A549 (cell line): ENCODE measurements around the gene CTIF. TPM values are rescaled to one million over a fixed set of nuclear protein-coding genes. Genes with fewer than 3 reads are reported as not detected.

Experiments
- ATAC-seq, 2 experiments: fragments of 200-7000 bp in 1 of 2; fragments of >200 bp in 1 of 2; cut with Nextera tagmentation in 1 of 2; cut with Tn5 transposase in 1 of 2; 3 replicates each; pipeline versions ENCODE4 v1.8.0 to v1.9.1; 2018 to 2020; ENCODE audit warnings: mild to moderate bottlenecking in 1 of 2, moderate library complexity in 1 of 2
- CTCF ChIA-PET: fragments of 300-600 bp; sonication (Branson Sonifier 250); formaldehyde crosslinking; extraction: SDS; loops from one replicate; lab custom pipeline; 2021; ENCODE audit warnings: antibody characterized with exemption, inconsistent platforms; lab: Yijun Ruan, JAX
- POLR2A ChIA-PET: fragments of 350-600 bp; formaldehyde crosslinking; extraction: SDS; loops from one replicate; lab custom pipeline; 2021; ENCODE audit warnings: antibody characterized with exemption, inconsistent platforms; lab: Yijun Ruan, JAX
- DNase-seq, 2 experiments: peaks; one replicate each; pipeline versions ENCODE4 v3.0.0 to v3.0.0-alpha.2; 2011 to 2016; ENCODE audit warnings: low read depth in 1 of 2, low spot score in 1 of 2
- FAIRE-seq: peaks from 2 replicates; lab custom pipeline; 2011; peaks lifted over from hg19 to GRCh38; lab: Jason Lieb, UNC
- H3K27ac ChIP-seq, 2 experiments: fragments of >200 bp; sonication (Bioruptor Twin); formaldehyde crosslinking; 3 replicates each; pipeline ENCODE4 v1.5.1; 2016 to 2017
- H3K4me1 ChIP-seq: fragments of >200 bp; sonication (Bioruptor Twin); formaldehyde crosslinking; 3 replicates; pipeline ENCODE4 v1.6.1; 2016
- H3K4me2 ChIP-seq: fragments of >200 bp; sonication (Bioruptor Twin); formaldehyde crosslinking; 3 replicates; pipeline ENCODE4 v1.6.1; 2016
- H3K4me3 ChIP-seq: fragments of >200 bp; sonication (Bioruptor Twin); formaldehyde crosslinking; 3 replicates; pipeline ENCODE4 v1.5.1; 2016
- H3K9me3 ChIP-seq: fragments of >200 bp; sonication (Bioruptor Twin); formaldehyde crosslinking; 3 replicates; pipeline ENCODE4 v1.6.1; 2016
- CBX2 ChIP-seq: fragments of 200-600 bp; sonication (generic); IDR thresholded peaks from 2 replicates; pipeline ENCODE4 v1.6.1; 2016; ENCODE audit warnings: low read depth, mild to moderate bottlenecking, borderline replicate concordance
- CBX8 ChIP-seq: fragments of 200-600 bp; sonication (generic); IDR thresholded peaks from 2 replicates; pipeline ENCODE4 v1.6.1; 2016
- CHD2 ChIP-seq: fragments of 150-350 bp; IDR thresholded peaks from 2 replicates; pipeline ENCODE4 v1.6.1; 2014; ENCODE audit warnings: low read length; ENCODE audit not compliant: partially characterized antibody
- CHD4 ChIP-seq: fragments of 200-600 bp; sonication (generic); IDR thresholded peaks from 2 replicates; pipeline ENCODE4 v1.6.1; 2016; ENCODE audit warnings: antibody characterized with exemption, mild to moderate bottlenecking, borderline replicate concordance
- EHMT2 ChIP-seq: fragments of 200-600 bp; sonication (generic); IDR thresholded peaks from 2 replicates; pipeline ENCODE4 v1.6.1; 2016; ENCODE audit warnings: antibody characterized with exemption, low read depth, mild to moderate bottlenecking, moderate library complexity
- ESRRA ChIP-seq: fragments of 150-350 bp; IDR thresholded peaks from 2 replicates; pipeline ENCODE4 v1.6.1; 2014; ENCODE audit warnings: mild to moderate bottlenecking, low read length, borderline replicate concordance
- FOSL2 ChIP-seq, 2 experiments: fragments of 450-650 bp in 1 of 2; fragments of >200 bp in 1 of 2; sonication (Bioruptor Twin) in 1 of 2; formaldehyde crosslinking; IDR thresholded peaks; 2 replicates each; pipeline versions ENCODE4 v1.5.0 to v1.6.1; 2016 to 2020; ENCODE audit warnings: mild to moderate bottlenecking in 1 of 2, moderate library complexity in 1 of 2
- HEYL ChIP-seq: fragments of 250-450 bp; sonication (Bioruptor Pico); IDR thresholded peaks from 2 replicates; pipeline ENCODE4 v1.8.0; 2021; ENCODE audit warnings: mild to moderate bottlenecking, moderate library complexity
- HOXB13 ChIP-seq: fragments of 250-450 bp; sonication (Bioruptor Pico); IDR thresholded peaks from 2 replicates; pipeline ENCODE4 v1.5.0; 2020; ENCODE audit warnings: low read depth, mild to moderate bottlenecking, moderate library complexity
- HOXB5 ChIP-seq: fragments of 250-450 bp; sonication (Bioruptor Pico); IDR thresholded peaks from 2 replicates; pipeline ENCODE4 v1.5.0; 2020; ENCODE audit warnings: mild to moderate bottlenecking, moderate library complexity
- JUN ChIP-seq, 2 experiments: fragments of >200 bp; sonication (Bioruptor Twin); formaldehyde crosslinking; IDR thresholded peaks; 2 replicates in 1 of 2; 3 replicates in 1 of 2; pipeline ENCODE4 v1.6.1; 2016 to 2017
- KDM1A ChIP-seq: fragments of 200-600 bp; sonication (generic); IDR thresholded peaks from 2 replicates; pipeline ENCODE4 v1.6.1; 2016; ENCODE audit warnings: low read depth, mild to moderate bottlenecking
- MAFK ChIP-seq: fragments of 450-650 bp; IDR thresholded peaks from 2 replicates; pipeline ENCODE4 v1.6.1; 2014; ENCODE audit not compliant: partially characterized antibody
- POLR2A ChIP-seq: IDR thresholded peaks from 2 replicates; pipeline ENCODE4 v1.6.1; 2012; ENCODE audit warnings: mild to moderate bottlenecking, low read length
- RAD21 ChIP-seq, 2 experiments: fragments of >200 bp in 1 of 2; sonication (Bioruptor Twin) in 1 of 2; formaldehyde crosslinking in 1 of 2; IDR thresholded peaks in 1 of 2; conservative IDR thresholded peaks in 1 of 2; 2 replicates in 1 of 2; 3 replicates in 1 of 2; pipeline ENCODE4 v1.6.1; 2012 to 2018; ENCODE audit warnings: inconsistent platforms in 1 of 2
- RARB ChIP-seq: fragments of 250-450 bp; sonication (Bioruptor Pico); IDR thresholded peaks from 2 replicates; pipeline ENCODE4 v1.8.0; 2021; ENCODE audit warnings: mild to moderate bottlenecking, moderate library complexity
- RCOR1 ChIP-seq: fragments of 150-350 bp; IDR thresholded peaks from 2 replicates; pipeline ENCODE4 v1.6.1; 2014; ENCODE audit warnings: antibody characterized with exemption, low read length, low read depth
- RFX5 ChIP-seq: fragments of 450-650 bp; IDR thresholded peaks from 2 replicates; pipeline ENCODE4 v1.7.1; 2014; ENCODE audit warnings: antibody characterized with exemption, mild to moderate bottlenecking, moderate library complexity
- WGBS: methylation state at CpG from one replicate; pipeline ENCODE4 v1.1.6; 2017; ENCODE audit errors: missing lambda C conversion rate; 5-methylcytosine and 5-hydroxymethylcytosine counted together
- polyA plus RNA-seq, 4 experiments: library from polyadenylated mRNA; depleted of rRNA in 3 of 4; stranded (reverse); fragments of >200 nt; fragmentation: RNase III in 1 of 4; extraction: RNeasy Plus Mini Kit Qiagen cat#74134 plus additional on column Dnase treatment in 1 of 4; gene quantifications; 2 replicates in 3 of 4; 3 replicates in 1 of 4; pipeline ENCODE4 v1.2.3, GENCODE V29; 2011 to 2017
- TF ChIP-seq, protein P1 (sequence below): fragments of 250-450 bp; sonication (Bioruptor Pico); IDR thresholded peaks from 2 replicates; pipeline ENCODE4 v1.5.0; 2021; ENCODE audit warnings: mild to moderate bottlenecking, moderate library complexity, borderline replicate concordance
- TF ChIP-seq, protein P2 (sequence below): fragments of 150-350 bp; IDR thresholded peaks from 2 replicates; pipeline ENCODE4 v1.6.1; 2014; ENCODE audit warnings: low read depth, mild to moderate bottlenecking, low read length
- TF ChIP-seq, protein P3 (sequence below): fragments of 200-600 bp; sonication (generic); IDR thresholded peaks from 2 replicates; pipeline ENCODE4 v1.6.1; 2016; ENCODE audit warnings: antibody characterized with exemption, mild to moderate bottlenecking, moderate library complexity
- TF ChIP-seq, protein P4 (sequence below): fragments of >200 bp; sonication (Bioruptor Twin); formaldehyde crosslinking; IDR thresholded peaks from 3 replicates; pipeline ENCODE4 v1.5.1; 2016
- TF ChIP-seq, protein P5 (sequence below): fragments of >200 bp; sonication (Bioruptor Twin); formaldehyde crosslinking; IDR thresholded peaks from 2 replicates; pipeline ENCODE4 v1.6.1; 2016
- TF ChIP-seq, protein P6 (sequence below): IDR thresholded peaks from 2 replicates; pipeline ENCODE4 v1.6.1; 2012

The CTIF gene
- polyA plus RNA-seq, 2 of the 4 experiments (the other 2 are of a cell fraction) = 17.0 to 24.7 TPM

DNA sequence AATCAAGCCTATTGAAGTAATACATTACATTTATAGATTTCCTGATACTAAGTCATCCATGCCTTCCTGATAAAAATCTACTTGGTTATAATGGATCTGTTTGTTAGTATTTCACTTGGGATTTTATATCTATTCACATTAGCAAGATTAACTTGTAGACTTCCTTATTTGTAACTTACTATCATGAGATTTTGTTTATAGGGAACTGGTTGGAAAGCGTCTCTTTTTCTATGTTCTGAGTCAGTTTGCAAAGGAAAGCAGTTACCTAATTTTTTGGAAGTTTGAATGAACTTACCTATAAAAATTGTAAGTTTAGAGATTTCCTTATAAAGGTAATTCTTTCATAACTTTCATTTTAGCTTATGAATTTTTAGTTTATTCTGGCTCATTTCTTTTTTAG lies 270.5 kb downstream of the CTIF start:
- 95% methylated on average over 1 of the region's 1 CpG for WGBS
- Histone ChIP-seq H3K4me3 (no peak overlapping the region), H3K4me1 (peaks cover 8% of the 10 kb centered on the region; the same call in 1 of the 3 replicates), H3K9me3 (no peaks in the 10 kb centered on the region), H3K27ac (no peak overlapping the region), H3K4me2 (no peak overlapping the region)
- DNase-seq = no peak
- CTCF ChIA-PET = no interaction called here
- TF ChIP-seq, protein P1, sequence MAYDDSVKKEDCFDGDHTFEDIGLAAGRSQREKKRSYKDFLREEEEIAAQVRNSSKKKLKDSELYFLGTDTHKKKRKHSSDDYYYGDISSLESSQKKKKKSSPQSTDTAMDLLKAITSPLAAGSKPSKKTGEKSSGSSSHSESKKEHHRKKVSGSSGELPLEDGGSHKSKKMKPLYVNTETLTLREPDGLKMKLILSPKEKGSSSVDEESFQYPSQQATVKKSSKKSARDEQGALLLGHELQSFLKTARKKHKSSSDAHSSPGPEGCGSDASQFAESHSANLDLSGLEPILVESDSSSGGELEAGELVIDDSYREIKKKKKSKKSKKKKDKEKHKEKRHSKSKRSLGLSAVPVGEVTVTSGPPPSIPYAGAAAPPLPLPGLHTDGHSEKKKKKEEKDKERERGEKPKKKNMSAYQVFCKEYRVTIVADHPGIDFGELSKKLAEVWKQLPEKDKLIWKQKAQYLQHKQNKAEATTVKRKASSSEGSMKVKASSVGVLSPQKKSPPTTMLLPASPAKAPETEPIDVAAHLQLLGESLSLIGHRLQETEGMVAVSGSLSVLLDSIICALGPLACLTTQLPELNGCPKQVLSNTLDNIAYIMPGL (CRISPR knock-in tag) = no peak
- TF ChIP-seq CHD4 (no peak), HOXB13 (no peak), ESRRA (no peak), RFX5 (no peak), CBX8 (no peak), RAD21 (conservative IDR thresholded peaks at IDR 0.05 in 1 of 2, IDR thresholded peaks at IDR 0.05 in 1 of 2) (no peak), FOSL2 (IDR thresholded peaks at IDR 0.05) (no peak), FOSL2 (CRISPR knock-in tag; IDR thresholded peaks at IDR 0.05) (no peak)
- TF ChIP-seq, protein P2, sequence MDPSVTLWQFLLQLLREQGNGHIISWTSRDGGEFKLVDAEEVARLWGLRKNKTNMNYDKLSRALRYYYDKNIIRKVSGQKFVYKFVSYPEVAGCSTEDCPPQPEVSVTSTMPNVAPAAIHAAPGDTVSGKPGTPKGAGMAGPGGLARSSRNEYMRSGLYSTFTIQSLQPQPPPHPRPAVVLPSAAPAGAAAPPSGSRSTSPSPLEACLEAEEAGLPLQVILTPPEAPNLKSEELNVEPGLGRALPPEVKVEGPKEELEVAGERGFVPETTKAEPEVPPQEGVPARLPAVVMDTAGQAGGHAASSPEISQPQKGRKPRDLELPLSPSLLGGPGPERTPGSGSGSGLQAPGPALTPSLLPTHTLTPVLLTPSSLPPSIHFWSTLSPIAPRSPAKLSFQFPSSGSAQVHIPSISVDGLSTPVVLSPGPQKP = no peak
- TF ChIP-seq, protein P3, sequence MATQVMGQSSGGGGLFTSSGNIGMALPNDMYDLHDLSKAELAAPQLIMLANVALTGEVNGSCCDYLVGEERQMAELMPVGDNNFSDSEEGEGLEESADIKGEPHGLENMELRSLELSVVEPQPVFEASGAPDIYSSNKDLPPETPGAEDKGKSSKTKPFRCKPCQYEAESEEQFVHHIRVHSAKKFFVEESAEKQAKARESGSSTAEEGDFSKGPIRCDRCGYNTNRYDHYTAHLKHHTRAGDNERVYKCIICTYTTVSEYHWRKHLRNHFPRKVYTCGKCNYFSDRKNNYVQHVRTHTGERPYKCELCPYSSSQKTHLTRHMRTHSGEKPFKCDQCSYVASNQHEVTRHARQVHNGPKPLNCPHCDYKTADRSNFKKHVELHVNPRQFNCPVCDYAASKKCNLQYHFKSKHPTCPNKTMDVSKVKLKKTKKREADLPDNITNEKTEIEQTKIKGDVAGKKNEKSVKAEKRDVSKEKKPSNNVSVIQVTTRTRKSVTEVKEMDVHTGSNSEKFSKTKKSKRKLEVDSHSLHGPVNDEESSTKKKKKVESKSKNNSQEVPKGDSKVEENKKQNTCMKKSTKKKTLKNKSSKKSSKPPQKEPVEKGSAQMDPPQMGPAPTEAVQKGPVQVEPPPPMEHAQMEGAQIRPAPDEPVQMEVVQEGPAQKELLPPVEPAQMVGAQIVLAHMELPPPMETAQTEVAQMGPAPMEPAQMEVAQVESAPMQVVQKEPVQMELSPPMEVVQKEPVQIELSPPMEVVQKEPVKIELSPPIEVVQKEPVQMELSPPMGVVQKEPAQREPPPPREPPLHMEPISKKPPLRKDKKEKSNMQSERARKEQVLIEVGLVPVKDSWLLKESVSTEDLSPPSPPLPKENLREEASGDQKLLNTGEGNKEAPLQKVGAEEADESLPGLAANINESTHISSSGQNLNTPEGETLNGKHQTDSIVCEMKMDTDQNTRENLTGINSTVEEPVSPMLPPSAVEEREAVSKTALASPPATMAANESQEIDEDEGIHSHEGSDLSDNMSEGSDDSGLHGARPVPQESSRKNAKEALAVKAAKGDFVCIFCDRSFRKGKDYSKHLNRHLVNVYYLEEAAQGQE = no peak
- FAIRE-seq = no peak
- no peak for ATAC-seq
- POLR2A ChIA-PET = no interaction called here

DNA sequence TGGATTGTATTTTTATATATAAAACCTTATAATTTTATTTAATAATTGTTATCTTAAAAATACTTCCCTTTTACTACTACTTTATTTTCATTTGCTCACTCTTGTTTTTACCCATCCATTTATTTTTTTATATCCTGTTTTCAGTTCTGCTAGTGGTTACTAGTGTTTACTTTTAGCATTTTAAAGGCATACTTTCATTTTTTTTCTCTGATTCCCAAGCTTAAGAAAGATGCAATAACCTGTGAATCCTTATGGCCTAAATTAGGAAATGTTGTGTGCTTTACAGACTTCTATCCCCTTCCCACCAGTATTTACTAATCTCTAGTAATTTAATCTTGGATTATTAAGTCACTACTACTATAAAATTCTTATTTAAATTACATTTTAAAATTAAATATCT lies 272.0 kb downstream of the CTIF start:
- FAIRE-seq (no peak), DNase-seq (no peak), ATAC-seq (no peak)
- Histone ChIP-seq H3K9me3 (no peaks in the 10 kb centered on the region), H3K27ac (no peak overlapping the region), H3K4me2 (no peak overlapping the region), H3K4me3 (no peak overlapping the region), H3K4me1 (peaks cover 8% of the 10 kb centered on the region; the same call in 1 of the 3 replicates)
- TF ChIP-seq POLR2A = no peak
- TF ChIP-seq RCOR1 = no peak
- no peak for TF ChIP-seq RARB (CRISPR knock-in tag)
- no peak for TF ChIP-seq HEYL (CRISPR knock-in tag)
- no peak for TF ChIP-seq JUN (IDR thresholded peaks at IDR 0.05)
- TF ChIP-seq, protein P4, sequence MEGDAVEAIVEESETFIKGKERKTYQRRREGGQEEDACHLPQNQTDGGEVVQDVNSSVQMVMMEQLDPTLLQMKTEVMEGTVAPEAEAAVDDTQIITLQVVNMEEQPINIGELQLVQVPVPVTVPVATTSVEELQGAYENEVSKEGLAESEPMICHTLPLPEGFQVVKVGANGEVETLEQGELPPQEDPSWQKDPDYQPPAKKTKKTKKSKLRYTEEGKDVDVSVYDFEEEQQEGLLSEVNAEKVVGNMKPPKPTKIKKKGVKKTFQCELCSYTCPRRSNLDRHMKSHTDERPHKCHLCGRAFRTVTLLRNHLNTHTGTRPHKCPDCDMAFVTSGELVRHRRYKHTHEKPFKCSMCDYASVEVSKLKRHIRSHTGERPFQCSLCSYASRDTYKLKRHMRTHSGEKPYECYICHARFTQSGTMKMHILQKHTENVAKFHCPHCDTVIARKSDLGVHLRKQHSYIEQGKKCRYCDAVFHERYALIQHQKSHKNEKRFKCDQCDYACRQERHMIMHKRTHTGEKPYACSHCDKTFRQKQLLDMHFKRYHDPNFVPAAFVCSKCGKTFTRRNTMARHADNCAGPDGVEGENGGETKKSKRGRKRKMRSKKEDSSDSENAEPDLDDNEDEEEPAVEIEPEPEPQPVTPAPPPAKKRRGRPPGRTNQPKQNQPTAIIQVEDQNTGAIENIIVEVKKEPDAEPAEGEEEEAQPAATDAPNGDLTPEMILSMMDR = no peak
- TF ChIP-seq, protein P5, sequence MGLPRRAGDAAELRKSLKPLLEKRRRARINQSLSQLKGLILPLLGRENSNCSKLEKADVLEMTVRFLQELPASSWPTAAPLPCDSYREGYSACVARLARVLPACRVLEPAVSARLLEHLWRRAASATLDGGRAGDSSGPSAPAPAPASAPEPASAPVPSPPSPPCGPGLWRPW = no peak
- TF ChIP-seq, protein P6, sequence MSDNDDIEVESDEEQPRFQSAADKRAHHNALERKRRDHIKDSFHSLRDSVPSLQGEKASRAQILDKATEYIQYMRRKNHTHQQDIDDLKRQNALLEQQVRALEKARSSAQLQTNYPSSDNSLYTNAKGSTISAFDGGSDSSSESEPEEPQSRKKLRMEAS = no peak
- no peak for TF ChIP-seq CBX2
- TF ChIP-seq EHMT2 = no peak
- TF ChIP-seq MAFK = no peak
- no peak for TF ChIP-seq HOXB5 (CRISPR knock-in tag)
- TF ChIP-seq KDM1A = no peak
- TF ChIP-seq CHD2 = no peak
- ChIA-PET CTCF (no interaction called here), POLR2A (no interaction called here)
